RWPE1 (cell line): Measurements from ENCODE around the gene USP31.
"Not testable (repeated sequence)": the region's sequence is repeated elsewhere in the genome, so short reads cannot be mapped to it uniquely, and the experiment has no call there.

ENCODE experiments used
- CTCF ChIA-PET: fragments of 350-600 bp; sonication (Branson Sonifier 250); formaldehyde crosslinking; extraction: SDS; loops from one replicate; lab custom pipeline; 2021; lab: Yijun Ruan, JAX
- POLR2A ChIA-PET: fragments of 400-600 bp; formaldehyde crosslinking; extraction: SDS; loops from one replicate; lab custom pipeline; 2020; ENCODE audit warnings: antibody characterized with exemption; ENCODE audit not compliant: low non-redundant PET; lab: Yijun Ruan, JAX
- DNase-seq: peaks from one replicate; pipeline ENCODE4 v3.0.0; 2012; ENCODE audit warnings: low spot score
- H3K27ac ChIP-seq: fragments of 450-650 bp; 2 replicates; pipeline ENCODE4 v1.5.1; 2017
- TF ChIP-seq, protein P1 (sequence below): fragments of 450-650 bp; conservative IDR thresholded peaks from 2 replicates; pipeline ENCODE4 v1.5.1; 2017; ENCODE audit warnings: low read depth, mild to moderate bottlenecking

USP31 gene

DNA sequence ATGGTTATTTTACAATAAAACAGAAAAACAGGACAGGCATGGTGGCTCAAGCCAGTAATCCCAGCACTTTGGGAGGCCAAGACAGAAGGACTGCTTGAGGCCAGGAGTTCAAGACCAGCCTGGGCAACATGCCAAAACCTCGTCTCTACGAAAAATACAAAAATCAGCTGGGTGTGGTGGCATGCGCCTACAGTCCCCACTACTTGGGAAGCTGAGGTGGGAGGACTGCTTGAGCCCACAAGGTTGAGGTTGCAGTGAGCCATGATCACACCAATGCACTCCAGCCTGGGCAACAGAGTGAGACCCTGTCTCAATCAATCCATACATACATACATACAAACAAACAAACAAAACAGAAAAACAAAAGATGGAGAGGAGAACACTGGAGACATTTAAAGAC is 45.6 kb downstream of the USP31 start:
- ChIA-PET POLR2A (no interaction called here), CTCF (no interaction called here)
- H3K27ac ChIP-seq = no peak overlapping the region
- DNase-seq = no peak
- TF ChIP-seq, protein P1, sequence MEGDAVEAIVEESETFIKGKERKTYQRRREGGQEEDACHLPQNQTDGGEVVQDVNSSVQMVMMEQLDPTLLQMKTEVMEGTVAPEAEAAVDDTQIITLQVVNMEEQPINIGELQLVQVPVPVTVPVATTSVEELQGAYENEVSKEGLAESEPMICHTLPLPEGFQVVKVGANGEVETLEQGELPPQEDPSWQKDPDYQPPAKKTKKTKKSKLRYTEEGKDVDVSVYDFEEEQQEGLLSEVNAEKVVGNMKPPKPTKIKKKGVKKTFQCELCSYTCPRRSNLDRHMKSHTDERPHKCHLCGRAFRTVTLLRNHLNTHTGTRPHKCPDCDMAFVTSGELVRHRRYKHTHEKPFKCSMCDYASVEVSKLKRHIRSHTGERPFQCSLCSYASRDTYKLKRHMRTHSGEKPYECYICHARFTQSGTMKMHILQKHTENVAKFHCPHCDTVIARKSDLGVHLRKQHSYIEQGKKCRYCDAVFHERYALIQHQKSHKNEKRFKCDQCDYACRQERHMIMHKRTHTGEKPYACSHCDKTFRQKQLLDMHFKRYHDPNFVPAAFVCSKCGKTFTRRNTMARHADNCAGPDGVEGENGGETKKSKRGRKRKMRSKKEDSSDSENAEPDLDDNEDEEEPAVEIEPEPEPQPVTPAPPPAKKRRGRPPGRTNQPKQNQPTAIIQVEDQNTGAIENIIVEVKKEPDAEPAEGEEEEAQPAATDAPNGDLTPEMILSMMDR = no peak

- no peak overlapping the region for H3K27ac ChIP-seq
- no peak for DNase-seq
- POLR2A ChIA-PET = interaction anchor here (0.6 kb wide), 1 partner anchor 1580 kb away, joined by 3 read pairs; no protein-coding TSS in a partner anchor
- CTCF ChIA-PET = interaction anchor here (0.8 to 1.0 kb wide), 2 partner anchors 9 to 14 kb away, joined by 3 to 4 read pairs; no protein-coding TSS in a partner anchor
- TF ChIP-seq, protein P1 = no peak
These were observed 48.2 kb downstream of the USP31 start for GRCh38 chr16:23101012-23101550.

DNA sequence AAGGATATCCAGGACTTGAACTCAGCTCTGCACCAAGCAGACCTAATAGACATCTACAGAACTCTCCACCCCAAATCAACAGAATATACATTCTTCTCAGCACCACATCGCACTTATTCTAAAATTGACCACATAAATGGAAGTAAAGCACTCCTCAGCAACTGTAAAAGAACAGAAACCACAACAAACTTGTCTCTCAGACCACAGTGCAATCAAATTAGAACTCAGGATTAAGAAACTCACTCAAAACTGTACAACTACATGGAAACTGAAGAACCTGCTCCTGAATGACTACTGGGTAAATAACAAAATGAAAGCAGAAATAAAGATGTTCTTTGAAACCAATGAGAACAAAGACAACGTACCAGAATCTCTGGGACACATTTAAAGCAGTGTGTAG is 52.8 kb downstream of the USP31 start:
- POLR2A ChIA-PET, DNase-seq, H3K27ac ChIP-seq, CTCF ChIA-PET: not testable (repeated sequence)

DNA sequence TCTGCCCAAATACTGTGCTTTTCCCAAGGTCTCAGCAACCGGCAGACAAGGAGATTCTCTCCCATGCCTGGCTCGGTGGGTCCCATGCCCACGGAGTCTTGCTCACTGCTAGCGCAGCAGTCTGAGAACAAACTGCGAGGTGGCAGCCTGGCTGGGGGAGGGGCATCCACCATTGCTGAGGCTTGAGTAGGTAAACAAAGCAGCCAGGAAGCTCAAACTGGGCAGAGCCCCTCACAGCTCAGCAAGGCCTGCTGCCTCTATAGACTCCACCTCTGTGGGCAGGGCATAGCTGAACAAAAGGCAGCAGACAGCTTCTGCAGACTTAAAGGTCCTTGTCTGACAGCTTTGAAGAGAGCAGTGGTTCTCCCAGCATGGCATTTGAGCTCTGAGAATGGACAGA is 55.1 kb downstream of the USP31 start:
- CTCF ChIA-PET = interaction anchor here (0.6 kb wide), 1 partner anchor 22 kb away, joined by 4 read pairs; no protein-coding TSS in a partner anchor
- POLR2A ChIA-PET, DNase-seq, H3K27ac ChIP-seq: not testable (repeated sequence)

DNA sequence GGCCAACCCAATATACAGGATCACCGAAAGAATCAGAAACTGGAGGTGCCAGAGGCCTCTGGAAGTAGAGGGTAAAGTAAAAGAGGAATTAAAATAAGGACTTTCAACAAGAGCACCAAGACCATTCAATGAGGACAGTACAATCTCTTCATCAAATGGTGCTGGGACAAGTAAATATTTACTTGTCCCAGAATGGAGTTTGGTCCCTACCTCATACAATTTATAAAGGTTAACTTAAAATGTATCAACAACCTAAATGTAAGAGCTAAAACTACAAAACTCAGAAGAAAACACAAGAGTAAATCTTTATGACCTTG is 56.5 kb downstream of the USP31 start:
- CTCF ChIA-PET = interaction anchor here (0.6 to 0.7 kb wide), 2 partner anchors 65 to 198 kb away, joined by 3 to 4 read pairs; no protein-coding TSS in a partner anchor

DNA sequence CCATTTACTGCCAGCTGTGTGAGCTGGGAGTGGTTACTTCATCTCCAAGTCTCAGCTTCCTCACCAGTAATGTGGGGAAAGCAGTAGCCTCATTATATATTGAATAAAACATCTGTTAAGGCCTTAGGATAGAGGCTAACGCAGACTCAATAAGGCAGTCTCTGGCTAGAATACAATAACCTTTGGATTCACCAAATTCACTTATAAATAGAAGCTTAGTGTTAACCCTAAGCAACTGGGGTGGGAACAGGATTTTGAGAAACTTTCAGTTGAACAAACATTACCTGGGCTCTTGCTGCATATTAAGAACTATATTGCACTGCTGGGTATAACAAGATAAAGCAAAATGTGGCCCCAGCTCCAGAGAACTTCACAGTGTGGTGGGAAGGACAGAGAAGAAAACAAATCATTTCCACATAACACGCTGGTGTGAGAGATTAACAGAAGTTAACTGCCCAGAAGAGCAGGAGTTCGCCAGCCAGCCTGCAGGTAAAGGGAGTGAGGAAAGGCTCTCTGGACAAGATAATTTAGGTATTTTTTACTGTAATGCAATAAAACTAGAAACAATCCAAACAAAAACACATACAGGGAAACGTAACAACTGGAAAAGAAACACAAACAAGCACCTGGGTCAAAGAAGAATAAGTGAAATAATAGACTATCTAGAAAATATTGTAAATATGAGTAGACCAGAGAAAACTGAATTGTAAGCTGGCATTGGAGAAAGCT is 57.0 kb downstream of the USP31 start:
- CTCF ChIA-PET = interaction anchor here (0.7 to 1.0 kb wide), 2 partner anchors 9 to 199 kb away, joined by 4 read pairs; no protein-coding TSS in a partner anchor
- TF ChIP-seq, protein P1 = no peak
- POLR2A ChIA-PET = no interaction called here
- DNase-seq = no peak
- H3K27ac ChIP-seq = no peak overlapping the region

More for the DNA sequence above, 56.5 kb downstream of the USP31 start:
- DNase-seq = no peak
- TF ChIP-seq, protein P1 = no peak
- no peak overlapping the region for H3K27ac ChIP-seq
- POLR2A ChIA-PET = no interaction called here

GRCh38 chr16:23089111-23089510 is 60.1 kb downstream of the USP31 start:
- CTCF ChIA-PET = no interaction called here
- DNase-seq = no peak
- H3K27ac ChIP-seq = no peak overlapping the region
- POLR2A ChIA-PET = no interaction called here
- TF ChIP-seq, protein P1 = no peak
